Left ventricle myocardium superior (tissue), 1 donor: ENCODE measurements around the gene RGS10. TPM values are rescaled to one million over a fixed set of nuclear protein-coding genes. Genes with fewer than 3 reads are reported as not detected.

Experiments used
- ATAC-seq: fragments of 200-7000 bp; cut with Tn5 transposase; one replicate; pipeline ENCODE4 v1.9.1; 2020; ENCODE audit warnings: mild to moderate bottlenecking, moderate library complexity
- DNase-seq: peaks from one replicate; pipeline ENCODE4 v3.0.0-alpha.2; 2020
- intact Hi-C: fragments of 100-400 bp; cut with micrococcal nuclease; formaldehyde crosslinking; loops from one replicate; pipeline ENCODE4 v1.11.0; 2022
- total RNA-seq: library from RNA; stranded (reverse); fragmentation: NEBNext Ultra II Directional; extraction: Animal tissue kit (Norgen Biotek cat#: 25700); gene quantifications from one replicate; pipeline ENCODE4 v1.2.1, GENCODE V29; 2021
- donor health status: DM: no; HTN: yes; CAD: no; lungs with severe emphysema.

The RGS10 gene
- total RNA-seq, 1 donor from 2014 or later: 7.0 TPM

DNA sequence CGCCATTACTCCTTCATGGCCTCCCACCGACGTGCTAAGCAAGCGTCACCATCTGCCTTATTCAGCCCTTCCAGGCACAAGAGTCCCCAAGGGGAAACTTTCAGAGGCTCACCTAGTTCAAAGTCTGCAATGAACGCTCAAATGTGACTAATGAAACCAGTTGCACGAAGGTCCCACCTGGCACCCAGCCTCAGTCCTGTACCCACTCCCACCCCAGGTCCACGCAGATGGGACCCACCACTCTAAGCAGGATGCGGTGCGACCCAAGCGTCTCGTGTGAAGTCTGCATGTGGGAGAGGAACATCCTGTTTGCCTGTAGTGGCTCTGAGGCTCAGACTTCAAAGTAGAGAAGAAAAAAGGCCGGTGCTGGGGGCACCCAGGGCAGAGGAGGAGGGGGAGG lies 40.3 kb downstream of the RGS10 start:
- DNase-seq (no peak), ATAC-seq (no peak)
- intact Hi-C loops: no loop called here

DNA sequence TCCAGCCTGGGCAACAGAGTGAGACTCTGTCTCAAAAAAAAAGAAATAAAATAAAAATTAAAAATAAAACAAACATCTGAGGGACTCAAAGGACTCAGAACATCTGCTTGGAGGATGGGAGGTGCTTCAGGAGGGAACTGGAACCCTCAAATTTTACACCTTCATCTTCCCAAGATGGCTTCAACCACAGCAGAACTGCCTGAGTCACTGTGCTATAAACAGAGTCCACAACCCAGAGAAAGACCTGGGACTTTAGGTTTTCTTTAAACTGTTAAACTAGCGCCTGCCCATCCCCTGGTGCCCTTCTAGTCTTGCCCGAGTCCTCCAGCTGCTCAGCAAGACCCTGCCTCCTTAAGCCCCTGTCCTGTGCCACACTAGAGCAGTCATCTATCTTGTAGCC lies 40.8 kb downstream of the RGS10 start:
- no peak for DNase-seq
- intact Hi-C loops: no loop called here
- ATAC-seq: no peak

DNA sequence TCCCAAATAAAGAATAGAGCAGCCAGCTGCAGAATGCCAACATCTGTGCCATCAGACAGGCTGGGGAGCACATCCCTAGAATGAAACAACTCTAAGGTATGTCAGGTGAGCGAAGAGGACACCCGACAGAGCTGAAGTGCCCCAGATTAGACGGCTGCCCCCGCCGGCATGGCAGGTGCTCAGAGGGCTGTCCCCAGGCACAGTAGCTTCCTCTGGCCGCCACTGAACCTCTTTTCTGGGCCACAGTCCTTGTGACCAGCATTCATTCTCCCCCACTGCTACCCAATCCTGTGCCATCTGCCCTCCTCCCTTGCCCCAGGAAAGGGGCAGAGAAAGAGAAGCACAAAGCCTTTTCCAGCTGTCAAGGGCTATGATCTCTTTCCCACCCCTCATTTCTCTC lies 41.7 kb downstream of the RGS10 start:
- DNase-seq: no peak
- intact Hi-C loops: no loop called here
- no peak for ATAC-seq

DNA sequence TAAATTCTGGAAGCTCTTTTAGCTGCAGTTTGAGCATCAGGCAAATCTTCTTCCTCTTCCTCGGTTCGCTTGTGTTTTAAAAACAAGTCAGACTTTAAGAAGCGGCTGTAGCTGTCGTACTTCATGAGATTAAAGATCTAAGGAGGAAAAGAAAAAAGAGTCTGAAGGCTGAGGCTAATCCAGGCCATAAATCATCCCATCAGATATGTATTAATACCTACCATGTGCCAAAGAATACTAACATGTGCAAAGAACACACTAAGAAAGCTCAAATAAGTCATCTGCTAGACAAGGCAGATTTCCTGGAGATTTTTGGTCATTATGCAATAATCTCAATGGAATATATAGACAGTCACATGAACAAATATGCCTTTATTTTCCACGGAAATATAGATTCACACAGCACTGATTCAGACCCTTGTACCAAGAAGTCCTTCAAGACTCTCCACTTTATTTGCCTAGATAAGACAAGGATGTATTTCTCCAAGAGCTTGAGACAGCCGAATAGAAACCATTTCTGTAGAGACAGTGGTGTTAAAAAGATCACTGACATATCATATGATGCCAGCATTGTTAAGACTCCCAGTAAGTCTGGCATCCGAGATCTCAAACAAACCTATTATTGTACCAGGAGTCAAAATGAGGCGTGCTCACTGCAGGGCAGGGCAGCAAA lies 42.3 kb downstream of the RGS10 start:
- no peak for DNase-seq
- intact Hi-C loops: no loop called here
- no peak for ATAC-seq

DNA sequence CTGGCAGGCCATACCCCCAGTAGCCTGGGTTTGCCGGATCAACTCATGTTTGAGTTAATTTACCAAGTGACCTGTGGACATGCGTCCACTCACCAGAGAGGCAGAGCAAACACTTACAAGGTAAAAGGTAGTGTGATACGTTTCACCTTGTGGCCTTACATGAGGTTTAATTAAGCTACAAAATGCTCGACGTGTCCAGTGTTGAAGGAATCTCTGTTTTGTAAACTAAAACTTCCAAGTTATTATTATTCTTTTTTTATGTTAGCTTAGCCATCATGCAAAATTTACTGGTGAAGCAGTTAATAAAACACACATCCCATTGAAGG lies 42.9 kb downstream of the RGS10 start:
- ATAC-seq (no peak), DNase-seq (no peak)
- intact Hi-C loops: no loop called here

DNA sequence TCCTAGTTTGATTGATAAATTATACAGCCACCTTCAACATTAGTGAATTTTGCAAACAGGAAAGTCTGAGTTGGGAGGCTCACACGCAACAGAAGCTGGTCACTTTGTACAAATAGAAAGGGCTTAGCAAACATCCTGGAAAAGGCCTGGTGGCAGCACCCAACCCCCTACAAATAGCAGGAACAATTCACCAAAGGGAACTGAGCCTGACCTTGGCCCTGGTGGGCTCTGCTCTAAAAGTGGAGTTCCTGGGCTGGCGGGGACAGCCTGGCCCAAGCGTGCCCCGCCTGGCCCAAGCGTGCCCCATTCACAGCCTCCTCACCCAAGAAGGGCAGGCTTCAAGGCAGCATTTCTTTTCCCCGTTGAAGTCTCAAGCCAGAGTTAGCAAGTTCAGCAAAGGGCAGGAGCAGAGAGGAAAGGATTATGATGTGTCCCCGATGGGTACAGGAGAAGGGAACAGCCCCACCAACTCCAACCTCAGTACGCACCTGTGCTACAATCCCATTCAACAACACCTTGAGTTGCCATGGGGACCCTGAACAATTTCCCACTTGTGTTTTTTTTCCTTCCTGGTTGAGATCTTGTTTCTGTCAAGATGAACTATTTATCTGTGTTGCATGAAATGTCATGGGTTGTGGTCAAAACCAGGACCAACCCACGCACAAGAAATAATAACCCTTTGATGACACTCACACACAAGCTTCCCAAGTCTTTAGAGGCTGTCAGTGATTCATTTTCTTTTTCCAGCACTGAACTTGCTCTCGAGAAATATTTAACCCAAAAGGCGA lies 43.4 kb downstream of the RGS10 start:
- intact Hi-C loops: no loop called here
- ATAC-seq: no peak
- DNase-seq: no peak

DNA sequence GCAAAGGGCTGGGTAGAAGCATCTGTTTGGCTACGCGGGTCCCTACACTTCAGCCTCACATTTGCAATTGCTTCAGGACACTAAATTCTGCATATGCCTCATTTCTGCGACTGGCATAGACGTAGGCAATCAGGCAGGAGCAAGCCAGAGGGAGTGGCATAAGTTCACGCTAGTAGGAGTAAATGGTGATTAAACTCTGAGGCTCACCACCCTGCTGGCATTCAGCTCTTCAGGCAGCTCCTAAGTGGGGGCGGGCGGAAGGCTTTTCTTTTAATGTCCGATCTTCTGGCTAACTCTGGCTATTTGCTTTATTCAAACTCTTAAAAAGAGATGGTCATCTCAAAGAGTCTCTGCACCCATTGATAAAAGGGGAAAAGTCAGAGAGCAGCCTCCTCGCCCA lies 45.3 kb downstream of the RGS10 start:
- ATAC-seq (no peak), DNase-seq (no peak)
- intact Hi-C loops: no loop called here

DNA sequence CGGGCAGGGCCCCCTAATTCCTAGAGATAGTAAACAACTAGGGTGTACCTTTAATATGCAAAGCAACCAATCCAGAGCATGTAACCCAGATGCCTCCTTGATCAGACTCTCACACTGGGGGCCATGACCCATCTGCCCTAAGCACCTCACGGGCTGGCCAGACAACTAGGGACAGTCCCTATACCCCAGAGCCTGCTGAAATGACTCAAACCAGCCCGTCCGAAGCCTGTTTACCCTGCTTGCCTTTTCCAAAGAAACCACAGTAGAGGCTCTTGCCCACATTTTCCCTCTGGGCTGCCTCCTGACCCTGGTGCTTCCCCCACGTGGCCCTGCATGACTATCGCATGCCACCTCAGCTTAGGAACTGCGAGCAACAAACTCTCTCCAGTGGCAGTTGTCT lies 46.2 kb downstream of the RGS10 start:
- no peak for DNase-seq
- ATAC-seq: no peak
- intact Hi-C loops: no loop called here

DNA sequence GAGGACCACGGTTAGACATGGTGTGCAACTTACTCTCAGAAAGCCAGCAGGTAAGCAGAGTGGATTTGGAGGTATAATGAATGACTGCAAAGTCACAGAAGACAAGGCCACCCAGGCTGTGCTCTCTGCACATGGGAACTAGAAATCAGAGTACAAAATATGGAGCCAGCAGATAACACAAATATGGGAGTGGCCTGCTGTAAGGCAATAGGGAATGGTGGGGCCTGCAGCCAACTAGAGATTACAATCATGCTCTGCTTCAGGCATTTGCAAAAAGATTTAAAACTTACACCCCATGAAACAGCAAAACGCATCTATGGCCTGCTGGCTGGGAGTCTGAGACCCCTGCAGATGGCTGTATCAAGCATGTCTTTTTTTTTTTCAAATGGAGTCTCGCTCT lies 47.0 kb downstream of the RGS10 start:
- ATAC-seq: no peak
- no peak for DNase-seq
- intact Hi-C loops: no loop called here

DNA sequence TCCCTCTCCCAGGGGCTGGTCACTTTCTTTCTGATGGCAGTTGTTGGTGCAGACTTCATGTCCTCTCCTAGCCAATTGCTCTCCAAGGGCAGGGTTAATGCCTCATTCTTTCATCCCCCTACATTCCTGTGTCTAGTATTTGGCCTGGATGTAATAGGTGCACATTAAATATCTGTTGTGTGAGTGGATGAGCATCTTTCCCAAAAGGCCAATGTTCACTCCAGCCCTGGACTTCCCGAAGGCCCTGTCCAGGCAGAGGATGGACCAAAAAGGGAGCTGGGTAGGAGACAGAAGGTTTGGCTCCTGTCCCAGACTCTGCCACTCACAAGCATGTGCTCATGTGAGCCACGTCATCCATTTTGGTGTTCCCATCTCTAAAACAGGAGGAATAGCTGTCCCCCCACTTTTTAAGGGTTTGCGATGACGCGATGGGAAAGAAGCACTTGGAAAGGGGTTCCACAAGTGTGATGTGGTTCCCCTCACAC lies 47.5 kb downstream of the RGS10 start:
- ATAC-seq (peak; percentile 32), DNase-seq (no peak)
- intact Hi-C loops: no loop called here

DNA sequence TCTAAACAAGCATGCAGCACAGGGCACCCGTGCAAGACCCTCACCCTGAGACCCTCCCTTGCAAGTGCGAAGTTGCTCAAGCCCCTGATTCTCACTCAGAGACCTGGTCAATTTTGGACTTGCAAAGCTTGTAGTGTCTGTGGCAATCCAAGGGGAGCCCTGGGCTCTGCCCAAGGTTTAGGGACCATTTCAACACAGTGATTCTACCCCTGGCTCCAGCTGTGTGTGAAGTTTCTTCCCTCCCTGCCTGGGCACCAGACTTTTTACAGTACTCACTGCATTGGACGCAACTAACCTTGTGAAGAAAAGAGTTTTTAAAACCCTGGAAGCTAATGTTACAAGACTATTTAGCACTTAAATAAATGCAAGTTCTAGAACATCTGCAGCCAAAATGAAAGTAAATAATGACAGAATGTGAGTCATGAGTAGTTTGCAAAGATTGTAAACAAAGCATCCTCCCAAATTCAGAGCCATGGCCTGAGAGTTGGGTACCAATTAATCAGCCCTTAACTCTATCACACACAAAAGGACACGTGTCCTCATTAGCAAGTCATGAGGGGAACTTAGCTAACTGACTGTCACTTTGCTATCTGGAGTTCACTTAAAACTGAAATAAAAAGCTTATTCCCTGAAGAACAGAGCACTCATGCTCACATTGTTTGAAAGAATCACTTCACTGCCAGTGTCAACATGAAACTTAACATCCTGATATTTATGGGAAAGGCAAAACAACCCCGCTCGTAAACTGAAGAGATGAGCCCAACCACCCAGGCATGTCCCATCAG lies 48.1 kb downstream of the RGS10 start:
- intact Hi-C loops: loop anchor here (5.0 kb wide), 1 partner anchor 292 kb away; no protein-coding TSS in a partner anchor
- no peak for DNase-seq
- no peak for ATAC-seq

DNA sequence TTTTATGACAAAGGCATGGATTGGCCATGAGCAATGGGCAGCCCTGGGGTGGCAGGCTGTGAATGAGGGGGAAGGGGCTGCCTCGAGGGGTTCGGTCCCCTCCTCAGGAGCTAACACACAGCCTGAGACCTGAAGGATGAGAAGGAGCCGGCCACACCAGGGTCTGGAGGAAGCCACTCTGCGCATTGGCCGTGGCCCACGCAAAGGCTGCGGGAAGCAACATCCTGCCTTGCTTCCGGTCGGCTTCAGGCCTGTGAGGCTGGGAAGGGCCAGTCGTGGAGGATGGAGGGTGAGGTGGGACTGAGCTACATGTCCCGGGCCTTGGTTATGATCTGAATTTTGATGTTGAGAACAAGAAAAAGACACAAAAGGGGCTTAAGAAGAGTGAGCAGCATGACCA lies 49.4 kb downstream of the RGS10 start:
- intact Hi-C loops: loop anchor here (5.0 kb wide), 1 partner anchor 291 kb away; no protein-coding TSS in a partner anchor
- ATAC-seq (no peak), DNase-seq (no peak)

DNA sequence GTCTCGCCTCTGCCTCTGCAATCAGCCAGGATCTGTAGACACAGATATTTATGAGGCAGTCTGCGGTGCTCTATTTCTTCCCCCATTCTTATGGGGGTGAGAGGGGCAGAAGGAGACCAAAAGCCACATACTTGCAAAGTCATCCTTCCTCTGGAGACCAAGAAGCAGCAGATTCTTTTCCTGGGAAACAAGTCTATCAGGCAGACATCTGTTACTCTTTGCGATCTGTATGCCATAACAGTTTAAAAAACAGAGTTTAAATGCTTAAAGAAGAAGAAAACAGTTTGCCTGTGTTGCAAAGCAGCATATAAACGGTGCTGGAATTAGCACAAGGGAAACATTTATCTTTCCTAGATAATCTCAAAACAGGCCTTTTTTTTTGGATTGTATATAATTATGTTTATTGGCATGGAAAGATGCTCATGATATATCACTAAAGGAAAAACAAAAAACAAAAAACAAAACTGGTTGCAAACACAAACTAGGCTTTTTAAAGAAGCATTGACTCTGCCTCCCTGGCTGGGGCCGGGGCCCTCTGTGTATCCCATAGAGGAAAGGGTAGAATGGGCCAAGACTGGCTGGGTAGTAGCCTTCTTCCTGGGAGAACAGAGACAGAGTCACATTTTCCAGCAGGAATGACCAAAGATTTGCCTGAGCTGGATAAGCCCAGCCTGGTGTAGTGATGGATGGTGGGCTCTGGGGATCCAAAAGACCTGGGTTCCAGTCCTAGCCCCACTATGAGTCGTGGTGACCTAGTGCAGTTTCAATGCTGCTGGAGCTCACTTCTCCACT lies 50.4 kb downstream of the RGS10 start:
- intact Hi-C loops: loop anchor here (5.0 kb wide), 1 partner anchor 290 kb away; no protein-coding TSS in a partner anchor
- DNase-seq (no peak), ATAC-seq (no peak)

DNA sequence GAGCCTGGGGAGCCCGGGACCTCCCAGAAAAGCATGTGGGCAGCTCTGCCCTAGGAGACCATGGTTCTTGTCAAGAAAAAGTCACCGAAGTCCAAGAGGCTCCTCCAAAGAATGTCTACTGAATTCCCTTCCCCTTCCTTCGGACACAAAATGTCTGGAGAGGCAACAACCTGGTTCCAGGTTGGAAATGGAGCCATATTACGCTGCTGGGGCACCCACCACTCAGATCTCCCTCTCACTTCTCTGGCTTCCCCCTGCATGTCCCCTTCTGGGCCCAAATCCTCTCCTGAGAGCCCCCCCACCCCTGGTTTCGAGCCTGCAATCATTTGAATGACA lies 52.6 kb downstream of the RGS10 start:
- no peak for ATAC-seq
- intact Hi-C loops: loop anchor here (5.0 kb wide), 1 partner anchor 288 kb away; no protein-coding TSS in a partner anchor
- no peak for DNase-seq

DNA sequence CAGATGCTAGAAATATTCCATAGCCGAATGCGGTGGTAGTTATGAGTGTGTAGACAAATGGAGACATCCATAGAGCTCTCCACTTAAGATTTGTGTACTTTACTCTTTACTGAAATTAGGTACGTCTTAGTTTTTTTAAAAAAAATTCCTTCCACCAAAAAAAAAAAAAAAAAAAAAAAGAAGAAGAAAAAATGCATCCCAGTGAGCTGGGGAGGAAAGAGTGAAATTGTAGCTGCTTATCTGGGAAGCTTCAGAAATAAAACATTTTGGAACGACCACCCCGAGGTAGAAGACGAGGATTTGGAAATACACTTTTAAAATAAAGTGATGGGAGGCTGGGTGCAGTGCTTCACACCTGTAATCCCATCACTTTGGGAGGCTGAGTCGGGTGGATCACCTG lies 53.8 kb downstream of the RGS10 start:
- ATAC-seq (no peak), DNase-seq (no peak)
- intact Hi-C loops: no loop called here

DNA sequence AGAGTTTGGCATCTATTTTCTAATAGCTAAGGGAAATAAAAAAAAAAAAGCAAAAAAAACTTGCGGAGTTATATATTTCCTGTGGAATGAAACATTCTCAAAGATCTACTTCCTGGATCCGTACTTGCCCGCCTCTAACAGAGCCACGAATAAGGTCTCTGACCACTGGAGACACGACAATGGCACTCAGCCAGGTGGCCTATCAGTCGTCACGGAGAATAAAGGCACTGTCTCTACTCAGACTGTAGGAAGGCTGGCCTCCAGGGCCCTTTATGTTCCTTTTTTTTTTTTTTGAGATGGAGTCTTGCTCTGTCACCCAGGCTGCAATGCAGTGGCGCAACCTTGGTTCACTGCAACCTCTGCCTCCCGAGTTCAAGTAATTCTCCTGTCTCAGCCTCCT lies 58.7 kb downstream of the RGS10 start:
- intact Hi-C loops: no loop called here
- ATAC-seq (no peak), DNase-seq (no peak)

DNA sequence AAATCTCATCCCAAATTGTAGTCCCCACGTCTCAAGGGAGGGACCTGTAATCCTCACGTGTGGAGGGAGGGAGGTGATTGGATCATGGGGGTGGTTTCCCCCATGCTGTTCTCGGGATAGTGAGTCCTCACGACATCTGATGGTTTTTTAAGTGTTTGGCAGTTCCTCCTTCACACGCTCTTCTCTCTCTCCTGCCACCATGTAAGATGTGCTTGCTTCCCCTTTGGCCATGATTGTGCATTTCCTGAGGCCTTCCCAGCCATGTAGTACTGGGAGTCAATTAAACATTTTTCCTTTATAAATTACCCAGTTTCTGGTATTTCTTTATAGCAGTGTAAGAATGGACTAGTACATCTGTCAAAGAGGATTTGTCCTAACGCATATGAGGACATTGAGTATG lies 59.5 kb downstream of the RGS10 start:
- intact Hi-C loops: no loop called here
- DNase-seq (no peak), ATAC-seq (no peak)

DNA sequence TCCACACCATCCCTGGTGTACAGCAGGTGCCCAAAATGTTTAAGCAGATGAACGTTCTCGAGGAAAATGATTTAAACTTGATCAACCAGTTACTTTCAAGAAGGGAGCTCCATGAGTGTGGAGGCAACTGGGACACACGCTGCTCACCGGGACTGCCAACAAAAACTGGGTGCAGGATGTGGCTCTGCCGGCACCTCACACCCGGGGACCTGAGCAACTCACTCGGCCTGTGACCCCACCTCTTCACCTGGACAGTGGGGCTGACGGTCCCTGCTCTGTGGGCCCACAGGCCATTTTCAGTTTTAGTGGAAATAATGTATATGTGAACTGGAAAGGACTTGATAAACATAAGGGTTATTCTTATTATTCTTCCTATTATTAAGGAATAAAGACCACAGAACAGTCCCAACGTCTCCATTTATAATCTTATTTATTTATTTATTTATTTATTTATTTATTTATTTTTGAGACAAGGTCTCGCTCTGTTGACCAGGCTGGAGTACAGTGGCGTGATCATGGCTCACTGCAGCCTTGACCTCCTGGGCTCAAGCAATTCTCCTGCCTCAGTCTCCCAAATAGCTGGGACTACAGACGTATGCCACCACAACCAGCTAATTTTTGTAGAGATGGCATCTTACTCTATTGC lies 60.6 kb downstream of the RGS10 start:
- DNase-seq (no peak), ATAC-seq (no peak)

DNA sequence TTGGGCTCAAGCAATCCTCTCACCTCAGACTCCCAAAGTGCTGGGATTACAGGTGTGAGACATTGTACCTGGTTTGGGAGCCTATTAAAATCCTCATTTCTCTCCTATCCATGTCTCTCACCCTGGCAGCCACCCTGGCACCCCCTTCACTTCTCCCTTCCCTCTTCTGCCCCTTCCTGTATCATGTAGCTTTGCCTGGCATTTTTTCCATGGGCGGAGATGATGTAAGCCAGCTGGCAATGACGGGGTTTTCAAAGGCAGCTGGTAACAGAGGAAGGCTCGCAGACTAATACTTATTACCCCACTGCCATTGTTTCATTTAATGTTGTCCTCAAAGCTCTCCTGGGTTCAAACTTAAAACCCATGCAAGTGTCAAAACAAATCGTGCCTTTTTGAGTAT lies 61.9 kb downstream of the RGS10 start:
- intact Hi-C loops: no loop called here
- ATAC-seq (peak; percentile 46), DNase-seq (no peak)

More for the DNA sequence above, 60.6 kb downstream of the RGS10 start:
- intact Hi-C loops: no loop called here
